IPS DF 19.7 (cell line): Measurements from ENCODE around the gene ZNF416.

Source experiments
- DNase-seq: peaks from one replicate; pipeline ENCODE4 v3.0.0-alpha.2; 2013; ENCODE audit warnings: low read depth, low spot score

The ZNF416 gene

GRCh38 chr19:57578487-57579205, at the start of gene ZNF416:
Gene ZNF416, minus strand, starts transcription at chr19:57578911. Its CDS starts 207 bp downstream, at chr19:57578704.
- peak; percentile 99 for DNase-seq

DNA sequence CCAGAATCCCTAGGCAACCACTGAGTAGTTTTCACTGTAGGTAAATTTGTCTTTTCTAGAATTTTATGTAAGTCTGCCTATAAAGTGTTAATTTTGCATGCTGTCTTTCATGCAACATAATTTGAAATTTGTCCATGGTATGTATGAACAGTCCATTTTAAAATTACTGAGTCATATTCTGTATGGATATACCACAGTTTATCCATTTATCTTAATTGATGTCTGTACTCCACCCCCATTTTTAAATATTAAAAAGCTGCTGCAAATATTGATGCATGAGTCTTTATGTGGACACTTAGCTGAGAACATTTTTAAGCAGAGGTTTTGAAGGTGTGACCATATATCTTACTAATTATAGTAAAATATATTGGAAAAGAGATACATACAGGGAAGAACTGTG, 44.4 kb upstream of the ZNF416 start:
- no peak for DNase-seq

- DNase-seq: no peak
Observed at GRCh38 chr19:57620673-57621348, 42.1 kb upstream of the ZNF416 start.

GRCh38 chr19:57615346-57615745, 36.6 kb upstream of the ZNF416 start:
- DNase-seq: no peak

DNA sequence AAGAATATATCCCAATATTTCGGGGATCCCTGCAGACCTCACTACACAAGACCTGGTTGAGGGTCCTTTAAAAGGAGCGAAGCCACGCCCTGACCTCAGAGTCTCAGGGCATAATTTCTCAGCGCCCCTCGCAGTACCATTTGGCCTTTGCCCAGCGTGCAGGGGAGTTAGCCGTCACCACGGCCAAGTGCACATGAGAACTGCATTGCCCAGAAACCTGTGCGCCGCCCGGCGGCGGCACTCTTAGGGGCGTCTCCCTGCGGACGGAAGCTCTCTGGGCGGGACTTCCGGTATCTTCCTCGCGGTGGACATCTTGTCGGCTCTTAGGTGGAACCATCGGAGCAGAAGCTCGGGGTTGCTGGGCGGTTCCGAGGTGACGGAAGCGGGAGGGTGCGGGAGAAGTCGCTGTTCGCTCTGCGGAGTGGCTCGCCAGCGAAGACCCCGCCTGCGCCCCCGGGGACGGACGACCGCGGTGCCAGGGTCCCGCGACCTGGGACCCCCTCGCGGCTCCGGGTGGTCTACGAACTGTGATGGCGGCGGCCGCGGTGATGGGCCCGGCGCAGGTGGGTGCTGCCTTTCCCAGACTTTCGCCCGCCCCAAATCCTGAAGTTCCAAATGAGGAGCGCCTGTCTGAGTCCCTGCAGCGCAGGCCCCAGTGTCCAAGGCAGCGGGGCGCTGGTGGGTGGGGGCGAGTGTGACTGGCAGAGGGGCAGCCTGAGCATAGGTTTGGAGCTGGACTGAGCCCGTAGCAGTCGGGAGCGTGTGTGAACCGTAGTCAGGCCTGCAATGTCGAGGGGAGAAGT, 35.4 kb upstream of the ZNF416 start, which contains the start of gene ZNF134:
Gene ZNF134, plus strand, starts transcription at position 302 of the 803 bp plus-strand sequence. CDS start 5,227 bp downstream, outside the sequence.
- DNase-seq: peak; percentile 77

DNA sequence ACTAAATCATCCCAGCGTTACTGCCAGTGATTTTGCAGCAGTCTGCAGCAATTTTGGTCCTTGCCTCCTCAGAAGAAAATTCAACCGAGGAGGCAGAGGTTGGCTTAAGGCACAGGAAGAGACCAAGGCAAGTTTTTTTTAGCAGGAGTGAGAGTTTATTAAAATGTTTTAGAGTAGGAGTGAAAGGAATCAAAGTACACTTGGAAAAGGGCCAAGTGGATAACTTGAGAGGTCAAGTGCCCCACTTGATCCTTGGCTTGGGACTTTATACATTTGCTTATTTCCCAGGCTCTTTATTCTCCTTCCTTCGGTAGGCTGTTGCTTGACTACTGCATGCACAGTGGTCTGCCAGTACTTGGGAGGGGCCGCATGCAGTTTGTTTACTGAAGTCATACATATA, 32.4 kb upstream of the ZNF416 start:
- DNase-seq: no peak

- DNase-seq: no peak
Observed at GRCh38 chr19:57606931-57607330, 28.2 kb upstream of the ZNF416 start.

- DNase-seq: peak; percentile 87
Observed at GRCh38 chr19:57599761-57600383, 21.2 kb upstream of the ZNF416 start, which contains the start of gene ZNF530. Gene ZNF530, plus strand, starts transcription at chr19:57599885. Its CDS starts 4,461 bp downstream, at chr19:57604346.

DNA sequence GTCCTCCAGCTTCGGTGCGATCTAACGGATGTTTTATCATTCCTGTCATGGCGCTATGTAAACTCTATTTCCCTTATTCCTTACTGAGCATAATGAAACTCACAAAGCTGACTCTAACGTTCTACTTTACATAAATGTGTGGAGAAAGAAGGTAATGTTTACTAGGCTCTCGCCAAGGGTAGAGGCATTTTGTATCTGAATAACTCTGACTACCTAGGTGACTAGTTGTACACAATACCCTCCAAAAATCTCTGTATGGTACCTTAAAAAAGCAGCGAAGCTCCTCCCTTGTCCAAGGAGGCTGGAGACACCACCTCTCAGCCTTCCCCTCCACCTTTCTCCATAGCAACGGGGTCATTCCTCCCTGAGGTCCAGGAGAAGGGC, 20.7 kb upstream of the ZNF416 start:
- no peak for DNase-seq

- no peak for DNase-seq
Observed at GRCh38 chr19:57587529-57587928, 8.8 kb upstream of the ZNF416 start.

DNA sequence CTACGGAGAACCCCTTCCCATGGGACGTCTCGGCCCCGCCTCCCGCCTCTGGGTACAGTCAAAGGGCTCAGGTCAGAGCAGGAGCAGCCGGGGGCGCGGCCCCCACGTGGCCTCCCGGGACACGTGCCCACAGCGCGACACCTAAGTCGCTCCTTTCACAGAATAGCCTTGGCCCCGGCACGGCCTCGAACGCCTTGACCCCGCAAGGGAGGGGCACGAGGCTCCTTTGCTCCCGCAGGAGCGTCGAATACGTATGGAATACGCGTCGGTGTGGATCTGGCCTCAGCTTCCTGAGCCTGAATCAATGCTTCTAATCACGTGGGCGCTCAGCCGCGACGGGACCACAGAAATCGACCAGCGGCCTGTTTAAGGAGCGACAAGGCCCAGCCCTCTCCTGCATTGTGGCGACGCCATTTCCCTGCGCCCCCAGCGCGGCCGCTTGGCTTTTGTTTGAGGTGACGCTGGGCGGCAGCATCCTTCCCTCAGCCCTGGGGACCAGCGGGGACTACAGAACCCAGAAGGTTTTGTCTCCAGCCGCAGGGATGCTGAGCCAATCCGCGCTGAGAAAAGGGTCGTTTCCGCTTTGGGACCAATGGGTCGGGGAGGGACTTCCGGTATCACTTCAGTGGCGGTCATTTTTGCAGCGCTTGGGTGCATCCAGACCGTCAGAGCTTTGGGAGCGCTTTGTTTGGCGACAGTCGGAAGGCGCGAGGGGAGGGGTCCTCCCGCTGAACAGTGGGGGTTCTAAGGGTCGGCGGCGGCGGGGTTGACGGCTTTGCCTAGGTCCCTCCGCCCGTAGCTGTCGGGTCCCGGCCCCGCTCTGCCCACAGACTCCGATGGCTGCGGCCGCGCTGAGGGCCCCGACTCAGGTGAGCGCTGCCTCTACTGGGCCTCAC, 5.1 kb upstream of the ZNF416 start, which contains the start of gene ZIK1:
Gene ZIK1, plus strand, starts transcription at position 625 of the 896 bp plus-strand sequence. Its CDS starts 212 bp downstream, at position 837.
- peak; percentile 97 for DNase-seq

- no peak for DNase-seq
Observed at GRCh38 chr19:57583104-57583520, 4.4 kb upstream of the ZNF416 start.

DNA sequence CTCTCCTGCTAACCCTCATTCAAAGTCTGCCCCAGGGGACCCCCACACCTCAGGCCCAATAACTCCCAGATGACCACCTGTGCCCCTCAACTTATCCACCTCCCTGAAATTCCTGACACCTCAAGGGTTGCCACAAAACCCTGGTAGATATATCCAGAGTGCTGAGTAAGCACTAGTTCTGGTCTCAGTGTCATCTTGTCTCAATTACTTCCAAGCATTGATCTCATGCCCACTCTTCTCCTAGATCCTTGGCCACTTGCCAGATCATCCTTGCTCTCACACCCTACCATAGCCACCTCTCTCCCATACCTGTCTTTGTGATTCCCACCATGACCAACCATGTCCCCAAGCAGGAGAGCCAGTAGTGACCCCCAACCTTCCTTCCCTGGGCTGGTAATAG, 2.0 kb downstream of the ZNF416 start:
- DNase-seq: no peak

DNA sequence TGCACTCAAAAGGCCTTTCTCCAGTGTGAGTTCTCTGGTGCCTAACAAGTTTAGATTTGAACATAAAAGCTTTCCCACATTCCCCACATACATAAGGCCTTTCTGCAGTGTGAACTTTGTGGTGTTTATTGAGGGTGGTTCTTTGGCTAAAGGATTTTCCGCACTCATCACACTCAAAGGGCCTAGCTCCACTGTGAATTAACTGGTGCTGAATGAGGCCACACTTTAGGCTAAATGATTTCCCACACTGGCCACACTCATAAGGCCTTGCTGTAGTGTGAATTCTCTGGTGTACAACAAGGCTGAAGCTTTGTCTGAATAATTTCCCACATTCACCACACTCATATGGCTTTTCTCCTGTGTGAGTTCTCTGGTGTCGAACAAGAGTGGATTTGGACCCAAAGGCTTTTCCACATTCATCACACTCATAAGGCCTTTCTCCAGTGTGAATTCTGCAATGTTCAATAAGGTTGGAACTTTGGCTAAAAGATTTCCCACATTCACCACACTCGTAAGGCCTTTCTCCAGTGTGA, 6.2 kb downstream of the ZNF416 start:
- no peak for DNase-seq

GRCh38 chr19:57570707-57571106, 8.0 kb downstream of the ZNF416 start:
- no peak for DNase-seq

GRCh38 chr19:57566396-57567265, 12.1 kb downstream of the ZNF416 start:
- no peak for DNase-seq

DNA sequence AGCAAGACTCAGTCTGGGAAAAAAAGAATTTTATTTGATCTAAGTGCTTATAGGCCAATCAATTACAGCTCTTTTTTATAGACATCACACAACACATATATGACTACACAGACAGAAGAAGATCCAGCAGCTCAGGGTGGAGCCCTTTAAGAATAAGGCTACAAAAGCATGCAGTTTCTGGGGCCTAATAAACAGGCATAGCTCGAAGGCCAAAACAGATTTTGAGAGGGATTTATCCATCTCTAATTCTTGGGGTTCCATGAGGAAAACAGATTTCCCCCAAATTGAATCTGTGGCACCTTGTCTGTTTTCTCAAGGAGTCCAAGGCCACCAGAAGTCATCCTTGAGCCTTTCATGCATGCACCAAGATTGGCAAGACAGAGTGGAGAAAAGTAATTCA, 15.2 kb downstream of the ZNF416 start:
- no peak for DNase-seq

GRCh38 chr19:57560049-57560491, 18.6 kb downstream of the ZNF416 start:
- no peak for DNase-seq

- no peak for DNase-seq
Observed at GRCh38 chr19:57559404-57560025, 19.2 kb downstream of the ZNF416 start, which contains the start of gene ZNF550. Gene ZNF550, minus strand, starts transcription at chr19:57559863. Its CDS starts 181 bp downstream, at chr19:57559682.
